IMR-90 (cell line): ENCODE results near the gene GPC5. TPM values are rescaled to one million over a fixed set of nuclear protein-coding genes. Genes with fewer than 3 reads are reported as not detected.

Experiments used
- ATAC-seq: fragments of 200-7000 bp; cut with Tn5 transposase; 2 replicates; pipeline ENCODE4 v1.9.1; 2020; ENCODE audit warnings: low read depth, mild to moderate bottlenecking, moderate library complexity
- BruUV-seq: library from RNA; stranded (reverse); fragments of 400-500 nt; replicated peaks from 2 replicates; lab custom pipeline; 2021; lab: Mats Ljungman, UMichigan
- CTCF ChIA-PET: fragments of 300-600 bp; formaldehyde crosslinking; extraction: SDS; loops from one replicate; lab custom pipeline; 2021; ENCODE audit warnings: antibody characterized with exemption; lab: Yijun Ruan, JAX
- POLR2A ChIA-PET: fragments of 300-600 bp; sonication (Branson Sonifier 250); formaldehyde crosslinking; loops from one replicate; lab custom pipeline; 2022; ENCODE audit warnings: antibody characterized with exemption; ENCODE audit not compliant: unreplicated experiment; lab: Charles Lee
- DNase-seq: peaks from one replicate; pipeline ENCODE4 v3.0.0; 2013
- H2AFZ ChIP-seq: replicated peaks from 2 replicates; pipeline ENCODE3; 2013; ENCODE audit warnings: low read length, mild to moderate bottlenecking; ENCODE audit not compliant: poor library complexity
- H2AK5ac ChIP-seq: 2 replicates; pipeline ENCODE4 v1.6.1; 2013; ENCODE audit warnings: low read depth, low read length, inconsistent platforms
- H2AK9ac ChIP-seq: replicated peaks from 2 replicates; pipeline ENCODE3; 2013; ENCODE audit warnings: mild to moderate bottlenecking, low read depth, low read length, moderate library complexity; ENCODE audit not compliant: poor library complexity
- H2BK120ac ChIP-seq: 2 replicates; pipeline ENCODE4 v1.6.1; 2013; ENCODE audit warnings: low read depth, low read length, inconsistent platforms
- H2BK15ac ChIP-seq: 3 replicates; pipeline ENCODE4 v1.6.1; 2013; ENCODE audit warnings: low read depth, low read length, inconsistent platforms
- H2BK20ac ChIP-seq: 2 replicates; pipeline ENCODE4 v1.6.1; 2013; ENCODE audit warnings: low read depth, mild to moderate bottlenecking, inconsistent platforms, low read length, moderate library complexity
- H2BK5ac ChIP-seq: 2 replicates; pipeline ENCODE4 v1.6.1; 2013; ENCODE audit warnings: mild to moderate bottlenecking, low read depth, low read length, inconsistent platforms; ENCODE audit not compliant: poor library complexity, severe bottlenecking
- H3K14ac ChIP-seq: replicated peaks from 2 replicates; pipeline ENCODE4 v1.6.1; 2013; ENCODE audit warnings: low read depth, low read length, inconsistent platforms
- H3K18ac ChIP-seq: 2 replicates; pipeline ENCODE4 v1.6.1; 2013; ENCODE audit warnings: low read depth, low read length, control low read depth
- H3K23ac ChIP-seq: 2 replicates; pipeline ENCODE4 v1.6.1; 2013; ENCODE audit warnings: low read depth, low read length, inconsistent platforms
- H3K27ac ChIP-seq: 2 replicates; pipeline ENCODE4 v1.5.1; 2013; ENCODE audit warnings: mild to moderate bottlenecking, control low read depth, low read length; ENCODE audit not compliant: insufficient read depth
- H3K27me3 ChIP-seq: 2 replicates; pipeline ENCODE4 v1.6.1; 2013; ENCODE audit warnings: low read length; ENCODE audit not compliant: control insufficient read depth, insufficient read depth
- H3K36me3 ChIP-seq: 2 replicates; pipeline ENCODE4 v1.6.1; 2013; ENCODE audit warnings: low read length, mixed read lengths; ENCODE audit not compliant: control insufficient read depth, insufficient read depth
- H3K4ac ChIP-seq: 2 replicates; pipeline ENCODE4 v1.6.1; 2013; ENCODE audit warnings: low read depth, low read length, inconsistent platforms
- H3K4me1 ChIP-seq: 2 replicates; pipeline ENCODE4 v1.6.1; 2013; ENCODE audit warnings: low read length, mixed read lengths; ENCODE audit not compliant: control insufficient read depth, insufficient read depth
- H3K4me2 ChIP-seq: 2 replicates; pipeline ENCODE4 v1.6.1; 2013; ENCODE audit warnings: low read depth, mild to moderate bottlenecking, control low read depth, low read length, moderate library complexity
- H3K4me3 ChIP-seq: 2 replicates; pipeline ENCODE4 v1.5.1; 2013; ENCODE audit warnings: low read depth, mild to moderate bottlenecking, control low read depth, low read length, moderate library complexity; ENCODE audit not compliant: insufficient read depth
- H3K56ac ChIP-seq: 2 replicates; pipeline ENCODE4 v1.6.1; 2013; ENCODE audit warnings: low read length, inconsistent platforms; ENCODE audit not compliant: insufficient read depth; ENCODE audit errors: extremely low read depth
- H3K79me1 ChIP-seq, 2 experiments: 2 replicates each; pipeline ENCODE4 v1.6.1; 2013; ENCODE audit warnings: low read length in 2 of 2, inconsistent platforms in 1 of 2, low read depth in 1 of 2
- H3K9ac ChIP-seq: 2 replicates; pipeline ENCODE4 v1.6.1; 2013; ENCODE audit warnings: low read depth, low read length, control low read depth
- H3K9me1 ChIP-seq: 2 replicates; pipeline ENCODE4 v1.6.1; 2013; ENCODE audit warnings: low read length, inconsistent platforms; ENCODE audit not compliant: insufficient read depth
- H3K9me3 ChIP-seq: 2 replicates; pipeline ENCODE4 v1.6.1; 2013; ENCODE audit warnings: low read length; ENCODE audit not compliant: control insufficient read depth, insufficient read depth
- H4K20me1 ChIP-seq: 2 replicates; pipeline ENCODE4 v1.6.1; 2013; ENCODE audit warnings: low read length, inconsistent platforms; ENCODE audit not compliant: insufficient read depth
- H4K5ac ChIP-seq: 2 replicates; pipeline ENCODE4 v1.6.1; 2013; ENCODE audit warnings: mild to moderate bottlenecking, low read depth, low read length, control low read depth
- H4K8ac ChIP-seq, 2 experiments: 2 replicates each; pipeline ENCODE4 v1.6.1; 2013; ENCODE audit warnings: low read depth in 2 of 2, low read length in 2 of 2, control low read depth in 1 of 2, inconsistent platforms in 1 of 2
- H4K91ac ChIP-seq: 2 replicates; pipeline ENCODE4 v1.6.1; 2013; ENCODE audit warnings: low read depth, low read length, inconsistent platforms; ENCODE audit not compliant: insufficient read depth
- CTCF ChIP-seq: conservative IDR thresholded peaks from 2 replicates; pipeline ENCODE4 v1.5.1; 2012; ENCODE audit warnings: mild to moderate bottlenecking, low read depth, low read length, improper control_type of control experiment
- RAD21 ChIP-seq: IDR thresholded peaks from 2 replicates; pipeline ENCODE4 v1.6.1; 2012; ENCODE audit warnings: low read length, improper control_type of control experiment
- USF2 ChIP-seq: fragments of 150-350 bp; IDR thresholded peaks from 2 replicates; pipeline ENCODE4 v1.6.1; 2017; ENCODE audit warnings: mild to moderate bottlenecking, antibody characterized with exemption, low read length, low read depth
- WGBS, 2 experiments: methylation state at CpG; one replicate each; pipeline versions ENCODE4 v1.1.5 to v1.1.7; 2013; ENCODE audit warnings: missing lambda C conversion rate in 2 of 2; ENCODE audit not compliant: insufficient read length in 1 of 2; ENCODE audit errors: extremely low coverage in 2 of 2; 5-methylcytosine and 5-hydroxymethylcytosine counted together
- dilution Hi-C: fragments of 300-500 bp; cut with HindIII; formaldehyde crosslinking; loops from one replicate; pipeline ENCODE4 v1.14.3; 2018; ENCODE audit warnings: low sequenced_read_pairs; ENCODE audit not compliant: unreplicated experiment
- in situ Hi-C: fragments of 300-500 bp; cut with MboI; formaldehyde crosslinking; loops from 3 replicates; pipeline ENCODE4 v1.14.3; 2019; ENCODE audit warnings: low sequenced_read_pairs, inconsistent platforms, mixed read lengths
- intact Hi-C: fragments of 100-400 bp; cut with micrococcal nuclease; formaldehyde crosslinking; loops from 2 replicates; pipeline ENCODE4 v1.10.0; 2022
- polyA plus RNA-seq, 3 experiments: library from polyadenylated mRNA; depleted of rRNA; stranded (reverse); fragments of >200 nt; gene quantifications; 2 replicates each; pipeline ENCODE4 v1.2.3, GENCODE V29; 2012; ENCODE audit warnings: low replicate concordance in 1 of 3
- total RNA-seq: library from RNA; depleted of rRNA; stranded (reverse); fragments of >200 nt; gene quantifications from 2 replicates; pipeline ENCODE4 v1.2.3, GENCODE V29; 2012

The GPC5 gene
- total and polyA plus RNA-seq, 2 of the 4 experiments (the other 2 are of a cell fraction): 0.94 to 1.8 TPM

- POLR2A ChIA-PET: no interaction called here
Observed at GRCh38 chr13:91406619-91407018, 8.2 kb downstream of the GPC5 start.

More at GRCh38 chr13:91406619-91407018, 8.2 kb downstream of the GPC5 start:
- in situ Hi-C loops (no loop called here), dilution Hi-C loops (no loop called here), intact Hi-C loops (loop anchor here (2.0 kb wide), 2 partner anchors 32 to 272 kb away; no protein-coding TSS in a partner anchor)
- Histone ChIP-seq H2BK15ac (no peak overlapping the region), H3K14ac (no peak overlapping the region), H3K4me3 (no peak overlapping the region), H2BK120ac (no peak overlapping the region), H3K9me1 (no peaks in the 10 kb centered on the region), H3K4ac (no peak overlapping the region), H3K23ac (no peak overlapping the region), H2BK20ac (no peak overlapping the region), H2AFZ (no peak overlapping the region), H3K27ac (no peak overlapping the region), H2AK5ac (no peak overlapping the region), H2BK5ac (no peak overlapping the region), H2AK9ac (no peak overlapping the region), H3K56ac (no peak overlapping the region), H3K36me3 (no peaks in the 10 kb centered on the region), H3K9ac (no peak overlapping the region), H3K9me3 (no peaks in the 10 kb centered on the region), H3K4me1 (no peaks in the 10 kb centered on the region), H3K27me3 (peaks cover 2% of the 10 kb centered on the region), H3K79me1 (no peaks in the 10 kb centered on the region), H4K5ac (no peak overlapping the region), H4K20me1 (no peaks in the 10 kb centered on the region), H4K8ac (no peak overlapping the region), H3K18ac (no peak overlapping the region), H3K4me2 (no peak overlapping the region), H4K91ac (no peak overlapping the region)
- peak; percentile 46 for ATAC-seq
- CTCF ChIA-PET: interaction anchor here (0.6 to 1.0 kb wide), 3 partner anchors 16 to 1478 kb away, joined by 3 read pairs; no protein-coding TSS in a partner anchor
- peak; percentile 35 for DNase-seq
- BruUV-seq: no TSS peak
- peak; percentile 52 for TF ChIP-seq RAD21
- TF ChIP-seq CTCF: peak; percentile 56
- TF ChIP-seq USF2: no peak
- no CpG with 5 or more reads among the region's 5 CpGs for WGBS, 2 experiments
